K562 (cell line): Measurements from ENCODE around the gene HSPA4L. TPM values are rescaled to one million over a fixed set of nuclear protein-coding genes. Genes with fewer than 3 reads are reported as not detected.

Experiments
- ADNP ChIP-seq: fragments of 200-800 bp; sonication (Bioruptor generic); IDR thresholded peaks from 2 replicates; pipeline ENCODE4 v1.6.1; 2016; ENCODE audit warnings: missing genetic modification characterization, missing compliant biosample characterization
- C11orf30 ChIP-seq: fragments of 450-650 bp; IDR thresholded peaks from 2 replicates; pipeline ENCODE4 v1.6.1; 2016; ENCODE audit warnings: low read depth, mild to moderate bottlenecking
- E2F4 ChIP-seq: sonication (generic); formaldehyde crosslinking; IDR thresholded peaks from 2 replicates; pipeline ENCODE4 v1.8.0; 2022; ENCODE audit warnings: mild to moderate bottlenecking, low read depth, missing genetic modification reagents
- E2F6 ChIP-seq, 2 experiments: IDR thresholded peaks; 2 replicates each; pipeline ENCODE4 v1.6.1; 2011; ENCODE audit warnings: borderline replicate concordance in 1 of 2, control low read depth in 1 of 2, low read depth in 1 of 2, low read length in 1 of 2, mild to moderate bottlenecking in 1 of 2, mixed read lengths in 1 of 2, moderate library complexity in 1 of 2; ENCODE audit not compliant: insufficient read depth in 1 of 2, insufficient read length in 1 of 2, poor library complexity in 1 of 2, severe bottlenecking in 1 of 2; ENCODE audit errors: extremely low read depth in 1 of 2
- ESRRA ChIP-seq: fragments of 450-650 bp; IDR thresholded peaks from 2 replicates; pipeline ENCODE4 v1.6.1; 2014; ENCODE audit warnings: low read depth, mild to moderate bottlenecking, moderate library complexity, borderline replicate concordance
- HBP1 ChIP-seq: fragments of 450-650 bp; formaldehyde crosslinking; IDR thresholded peaks from 2 replicates; pipeline ENCODE4 v1.4.0; 2022; ENCODE audit warnings: missing genetic modification characterization
- HMG20A ChIP-seq: fragments of 450-650 bp; formaldehyde crosslinking; conservative IDR thresholded peaks from 2 replicates; pipeline ENCODE4 v1.4.0; 2020; ENCODE audit warnings: mild to moderate bottlenecking, mixed read lengths
- MED1 ChIP-seq: sonication (generic); formaldehyde crosslinking; IDR thresholded peaks from 2 replicates; pipeline ENCODE4 v1.8.1; 2023; ENCODE audit warnings: missing genetic modification reagents, borderline replicate concordance
- MTA1 ChIP-seq: fragments of 450-650 bp; IDR thresholded peaks from 2 replicates; pipeline ENCODE4 v1.6.1; 2017; ENCODE audit warnings: borderline replicate concordance
- NR3C1 ChIP-seq: sonication (generic); formaldehyde crosslinking; IDR thresholded peaks from 2 replicates; pipeline ENCODE4 v1.8.1; 2022; ENCODE audit warnings: missing genetic modification reagents
- PHF21A ChIP-seq: fragments of 450-650 bp; IDR thresholded peaks from 2 replicates; pipeline ENCODE4 v1.6.1; 2017; ENCODE audit warnings: low read depth, borderline replicate concordance
- RBM39 ChIP-seq: fragments of 200-400 bp; formaldehyde crosslinking; optimal IDR thresholded peaks from 2 replicates; pipeline ENCODE3; 2018; ENCODE audit warnings: low read depth, low read length
- SLC30A9 ChIP-seq: fragments of 250-450 bp; sonication (Bioruptor Pico); IDR thresholded peaks from 2 replicates; pipeline ENCODE4 v1.8.0; 2022; ENCODE audit warnings: mild to moderate bottlenecking, moderate library complexity
- SRF ChIP-seq, 2 experiments: fragments of 250-450, 450-650 bp in 1 of 2; sonication (Bioruptor Pico) in 1 of 2; sonication (generic) in 1 of 2; formaldehyde crosslinking; IDR thresholded peaks; 2 replicates each; pipeline versions ENCODE4 v1.5.0 to v1.5.1; 2020 to 2022; ENCODE audit warnings: mild to moderate bottlenecking in 1 of 2, missing genetic modification reagents in 1 of 2
- TAF1 ChIP-seq: IDR thresholded peaks from 2 replicates; pipeline ENCODE4 v1.6.1; 2011; ENCODE audit warnings: mild to moderate bottlenecking, low read length, moderate library complexity; ENCODE audit not compliant: insufficient read depth, control insufficient read depth, severe bottlenecking; ENCODE audit errors: extremely low read depth
- TCFL5 ChIP-seq: fragments of 250-450 bp; sonication (Bioruptor Pico); conservative IDR thresholded peaks from 2 replicates; pipeline ENCODE4 v1.6.1; 2021; ENCODE audit warnings: mild to moderate bottlenecking, moderate library complexity, matching md5 sums
- XRCC5 ChIP-seq: fragments of 200-400 bp; formaldehyde crosslinking; IDR thresholded peaks from 2 replicates; pipeline ENCODE4 v1.6.1; 2017; ENCODE audit warnings: low read depth, mild to moderate bottlenecking, low read length
- ZNF146 ChIP-seq: IDR thresholded peaks from one replicate; pipeline ENCODE4 v1.6.1; 2018; ENCODE audit warnings: missing compliant biosample characterization; ENCODE audit not compliant: unreplicated experiment
- ZNF239 ChIP-seq: fragments of 250-450 bp; sonication (Bioruptor Pico); IDR thresholded peaks from 2 replicates; pipeline ENCODE4 v1.4.0; 2020; ENCODE audit warnings: mild to moderate bottlenecking
- ZNF282 ChIP-seq: sonication (generic); formaldehyde crosslinking; IDR thresholded peaks from 2 replicates; pipeline ENCODE4 v1.8.1; 2023; ENCODE audit warnings: missing genetic modification reagents
- ZNF398 ChIP-seq: fragments of 250-450 bp; sonication (Bioruptor Pico); IDR thresholded peaks from 2 replicates; pipeline ENCODE4 v1.8.0; 2021; ENCODE audit warnings: moderate library complexity, mild to moderate bottlenecking, inconsistent platforms
- ZNF586 ChIP-seq: fragments of 450-650 bp; formaldehyde crosslinking; conservative IDR thresholded peaks from 2 replicates; pipeline ENCODE4 v1.4.0; 2020; ENCODE audit warnings: mild to moderate bottlenecking, moderate library complexity
- ZNF785 ChIP-seq: fragments of 250-450 bp; sonication (Bioruptor Pico); IDR thresholded peaks from 2 replicates; pipeline ENCODE4 v1.4.0; 2020; ENCODE audit warnings: mild to moderate bottlenecking
- polyA plus RNA-seq, 8 experiments: library from polyadenylated mRNA; depleted of rRNA in 4 of 8; stranded (reverse) in 5 of 8; unstranded in 3 of 8; fragments of >200 nt; fragmentation: Nextera tagmentation in 2 of 8; fragmentation: Illumina TruSeq in 1 of 8; extraction: Ambion mirVana in 2 of 8; extraction: Trizol in 1 of 8; gene quantifications; 2 replicates each; pipeline versions ENCODE4 v1.2.1 to v1.2.3, GENCODE V29; 2011 to 2014; ENCODE audit warnings: inconsistent platforms in 1 of 8, missing spikeins in 1 of 8
- total RNA-seq, 7 experiments: library from RNA; depleted of rRNA in 6 of 7; stranded (reverse); fragments of >200 nt in 6 of 7; fragmentation: Illumina TruSeq in 2 of 7; extraction: Trizol in 2 of 7; gene quantifications; 2 replicates each; pipeline versions ENCODE4 v1.2.1 to v1.2.3, GENCODE V29; 2011 to 2021; ENCODE audit warnings: low replicate concordance in 1 of 7

HSPA4L gene
- total and polyA plus RNA-seq, 9 of the 15 experiments (the other 6 are each of a cell fraction or from before 2014, with no cell fraction given), result 12.3 to 37.0 (median 21.7) TPM

- TF ChIP-seq XRCC5, result no peak
- TF ChIP-seq NR3C1 (CRISPR knock-in tag), result no peak
- no peak for TF ChIP-seq ZNF785 (CRISPR knock-in tag)
- TF ChIP-seq MED1 (CRISPR knock-in tag), result no peak
- TF ChIP-seq ZNF586 (CRISPR knock-in tag), result no peak
- TF ChIP-seq TCFL5 (CRISPR knock-in tag), result no peak
- TF ChIP-seq TAF1, result peak; percentile 16
- no peak for TF ChIP-seq C11orf30
- TF ChIP-seq MTA1, result no peak
- no peak for TF ChIP-seq ZNF239 (CRISPR knock-in tag)
- TF ChIP-seq E2F4 (CRISPR knock-in tag), result no peak
- TF ChIP-seq E2F6 (IDR thresholded peaks at IDR 0.05; ENCODE audit: borderline replicate concordance in 1 of 2, extremely low read depth in 1 of 2, insufficient read depth in 1 of 2, insufficient read length in 1 of 2, low read depth in 1 of 2, low read length in 1 of 2, poor library complexity in 1 of 2, severe bottlenecking in 1 of 2), result no peak
- TF ChIP-seq PHF21A, result no peak
- no peak for TF ChIP-seq ADNP (tag)
- TF ChIP-seq RBM39, result no peak
- no peak for TF ChIP-seq ZNF282 (CRISPR knock-in tag)
- TF ChIP-seq SLC30A9 (CRISPR knock-in tag), result no peak
- no peak for TF ChIP-seq HMG20A
- TF ChIP-seq ZNF146, result no peak
- TF ChIP-seq SRF (CRISPR knock-in tag; IDR thresholded peaks at IDR 0.05), result no peak
- no peak for TF ChIP-seq ZNF398
- TF ChIP-seq HBP1, result no peak
- TF ChIP-seq ESRRA, result 0 out of 2 replicates have a peak, but pooled peaks have one; percentile 4
Measured at GRCh38 chr4:127783026-127783769, 1.1 kb downstream of the HSPA4L start (continued).
